Breast epithelium (tissue), 3 donors: Measurements from ENCODE around the gene KLHDC4.

Source experiments
- CTCF ChIP-seq, 3 donors: fragments of 450-650 bp; IDR thresholded peaks; one replicate each; pipeline ENCODE4 v1.5.1; 2016 to 2017; ENCODE audit warnings: antibody characterized with exemption in 3 of 3, mild to moderate bottlenecking in 3 of 3, moderate library complexity in 3 of 3
- POLR2A ChIP-seq: fragments of 450-650 bp; IDR thresholded peaks from one replicate; pipeline ENCODE4 v1.6.1; 2016; ENCODE audit warnings: antibody characterized with exemption, mild to moderate bottlenecking, moderate library complexity

- no peak for TF ChIP-seq CTCF (IDR thresholded peaks at IDR 0.05)
- TF ChIP-seq POLR2A: no peak
These were observed 96.1 kb downstream of the KLHDC4 start for GRCh38 chr16:87669672-87670071.
